ENCODE results near the gene EIF2A. TPM values are rescaled to one million over a fixed set of nuclear protein-coding genes. Genes with fewer than 3 reads are reported as not detected.

EIF2A gene
- total RNA-seq, 1 donor from 2014 or later: 117 TPM

DNA sequence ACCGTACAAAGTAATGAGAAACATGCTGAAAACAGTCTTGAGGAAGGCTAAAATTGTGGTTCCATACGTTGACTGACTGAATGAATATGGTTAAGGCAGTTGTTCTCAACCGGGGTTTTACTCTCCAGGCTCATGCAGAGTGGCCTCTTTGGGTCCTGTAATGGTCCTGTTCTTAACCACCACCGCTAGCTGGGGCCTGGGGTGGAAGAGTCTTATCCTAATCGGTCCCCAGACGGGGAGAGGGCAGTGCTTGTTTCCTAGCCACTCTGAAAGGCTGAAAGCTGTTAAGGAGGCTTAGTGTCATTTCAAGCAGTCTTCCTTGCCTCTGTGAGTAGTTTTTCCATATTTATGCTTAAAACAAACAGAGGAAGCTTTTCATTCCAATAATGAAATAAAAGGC is 88.5 kb downstream of the EIF2A start:
- peak in 1 of 2 donors; percentile 3 for DNase-seq (ENCODE audit: low read depth in 2 of 2)

DNA sequence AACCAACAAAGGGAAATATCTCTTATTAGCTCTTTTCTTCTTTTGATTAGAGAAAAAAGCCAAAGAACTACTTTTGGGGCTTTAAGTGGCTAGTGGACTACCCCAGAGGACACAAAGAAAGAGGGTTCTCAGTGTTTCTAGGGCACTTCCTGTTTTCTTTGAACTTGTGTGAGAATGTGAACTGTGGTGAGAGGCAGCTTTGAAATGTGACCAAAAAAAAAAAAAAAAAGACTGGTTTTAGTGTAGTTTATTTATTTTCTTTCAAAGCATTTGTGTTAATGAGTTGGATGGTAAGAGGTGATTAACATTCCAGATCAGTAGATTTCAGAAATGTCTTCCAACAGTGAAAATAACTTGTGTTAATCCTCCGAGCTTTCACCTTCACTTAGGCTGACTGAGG is 88.9 kb downstream of the EIF2A start:
- peak; percentile 10 to 34 for DNase-seq (ENCODE audit: low read depth in 2 of 2)

Other genes starting within 250 kb of the EIF2A start
- gene TSC22D2, start 138.5 kb upstream of the EIF2A start, total RNA-seq: 3.7 and 5.8 TPM in 2 replicates
- 82.4 and 134 TPM in 2 replicates for gene SERP1, start 291 bp upstream of the EIF2A start, total RNA-seq
- gene SELENOT, start 56.5 kb downstream of the EIF2A start, total RNA-seq: 44.9 and 88.7 TPM in 2 replicates
- not detected in 2 replicates for gene ERICH6, start 157.1 kb downstream of the EIF2A start, total RNA-seq
- gene SIAH2, start 216.4 kb downstream of the EIF2A start, total RNA-seq: 7.8 and 14.5 TPM in 2 replicates